Kidney epithelial cell (primary cell): ENCODE measurements around the gene NRDC. TPM values are rescaled to one million over a fixed set of nuclear protein-coding genes. Genes with fewer than 3 reads are reported as not detected.

Source experiments
- DNase-seq: peaks from one replicate; pipeline ENCODE4 v3.0.0-alpha.2; 2010; ENCODE audit warnings: low read depth
- H3K27me3 ChIP-seq: 2 replicates; pipeline ENCODE4 v1.6.0; 2011; ENCODE audit warnings: low read length; ENCODE audit not compliant: control insufficient read depth, insufficient read depth
- H3K36me3 ChIP-seq: 2 replicates; pipeline ENCODE4 v1.5.1; 2011; ENCODE audit warnings: low read length; ENCODE audit not compliant: control insufficient read depth, insufficient read depth
- H3K4me3 ChIP-seq: 2 replicates; pipeline ENCODE4 v1.5.1; 2011; ENCODE audit warnings: low read depth, mild to moderate bottlenecking, control low read depth, low read length
- CTCF ChIP-seq: IDR thresholded peaks from 2 replicates; pipeline ENCODE4 v1.5.1; 2011; ENCODE audit warnings: mild to moderate bottlenecking, moderate library complexity, low read length, control low read depth, inconsistent platforms; ENCODE audit not compliant: insufficient read depth, poor library complexity, severe bottlenecking
- total RNA-seq: library from RNA; depleted of rRNA; stranded (reverse); fragments of >200 nt; gene quantifications from 2 replicates; pipeline ENCODE4 v1.2.3, GENCODE V29; 2015

The NRDC gene
- total RNA-seq, 1 donor from 2014 or later, result 62.2 TPM

GRCh38 chr1:51908499-51908898 lies 30.0 kb upstream of the NRDC start:
- Histone ChIP-seq H3K27me3 (no peaks in the 10 kb centered on the region), H3K36me3 (no peaks in the 10 kb centered on the region), H3K4me3 (no peak overlapping the region)
- TF ChIP-seq CTCF, result no peak
- no peak for DNase-seq

- Histone ChIP-seq H3K27me3 (no peaks in the 10 kb centered on the region), H3K4me3 (no peak overlapping the region), H3K36me3 (no peaks in the 10 kb centered on the region)
- TF ChIP-seq CTCF, result no peak
- no peak for DNase-seq
These were observed 28.7 kb upstream of the NRDC start for GRCh38 chr1:51907079-51907702.

GRCh38 chr1:51906306-51907078 lies 28.0 kb upstream of the NRDC start:
- peak; percentile 31 for DNase-seq
- Histone ChIP-seq H3K36me3 (no peaks in the 10 kb centered on the region), H3K4me3 (no peak overlapping the region), H3K27me3 (no peaks in the 10 kb centered on the region)
- no peak for TF ChIP-seq CTCF

- no peak for TF ChIP-seq CTCF
- DNase-seq, result no peak
- H3K4me3 ChIP-seq, result no peak overlapping the region
- H3K27me3 ChIP-seq, result no peaks in the 10 kb centered on the region
- H3K36me3 ChIP-seq, result no peaks in the 10 kb centered on the region
These were observed 23.9 kb upstream of the NRDC start for GRCh38 chr1:51902456-51902855.

GRCh38 chr1:51901151-51901550 lies 22.6 kb upstream of the NRDC start:
- H3K27me3 ChIP-seq, result no peaks in the 10 kb centered on the region
- no peak for DNase-seq
- no peak overlapping the region for H3K4me3 ChIP-seq
- no peak for TF ChIP-seq CTCF
- H3K36me3 ChIP-seq, result no peaks in the 10 kb centered on the region

- Histone ChIP-seq H3K36me3 (no peaks in the 10 kb centered on the region), H3K4me3 (no peak overlapping the region), H3K27me3 (no peaks in the 10 kb centered on the region)
- TF ChIP-seq CTCF, result no peak
- no peak for DNase-seq
These were observed 20.5 kb upstream of the NRDC start for GRCh38 chr1:51899022-51899421.
